ENCODE measurements around the gene CMSS1.
A peak's percentile ranks its signal among the peaks of the same experiment; 100 is the strongest.

The CMSS1 gene

DNA sequence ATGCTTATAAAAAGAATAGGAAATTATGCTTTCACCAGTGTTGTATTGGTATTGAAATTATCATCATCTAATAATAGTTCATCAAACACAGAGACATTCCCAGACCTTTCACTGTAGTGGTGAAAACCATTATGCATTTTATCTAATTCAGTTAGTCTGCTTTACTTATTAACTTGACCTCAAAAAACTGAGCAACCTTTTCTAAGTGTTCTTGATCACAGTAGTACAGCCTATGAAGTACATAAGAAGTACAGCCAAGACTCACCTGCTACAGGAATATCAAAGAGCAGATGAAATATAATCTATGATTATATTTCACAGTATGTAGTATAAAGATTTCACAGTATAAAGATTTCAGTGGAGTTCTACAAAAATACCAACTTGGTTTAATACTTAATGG, 221.4 kb downstream of the CMSS1 start:
- no peak for DNase-seq
- Histone ChIP-seq H3K27me3 (ENCODE audit: insufficient read depth, low read length, poor library complexity) (no peaks in the 10 kb centered on the region), H3K4me2 (ENCODE audit: low read length) (no peak overlapping the region)

GRCh38 chr3:100040451-100041225, 223.0 kb downstream of the CMSS1 start:
- Histone ChIP-seq H2BK120ac (ENCODE audit: low read depth, low read length) (no peak overlapping the region), H3K4me1 (ENCODE audit: control insufficient read depth, low read depth, low read length) (no peaks in the 10 kb centered on the region), H3K27me3 (ENCODE audit: insufficient read depth, low read length, poor library complexity) (no peaks in the 10 kb centered on the region), H3K4ac (ENCODE audit: low read depth, low read length) (no peak overlapping the region), H3K23ac (ENCODE audit: low read length) (no peak overlapping the region), H3K4me3 (ENCODE audit: low read length) (no peak overlapping the region), H3K9ac (ENCODE audit: low read length) (no peak overlapping the region), H2AK5ac (ENCODE audit: low read length) (no peak overlapping the region), H3K36me3 (ENCODE audit: control insufficient read depth, insufficient read depth, low read length) (no peaks in the 10 kb centered on the region), H3K56ac (ENCODE audit: low read length) (no peak overlapping the region), H2BK15ac (replicated peaks; ENCODE audit: low read depth) (no peak overlapping the region), H4K5ac (ENCODE audit: low read length) (no peak overlapping the region), H3K27ac (ENCODE audit: low read depth, low read length) (no peak overlapping the region), H4K8ac (ENCODE audit: low read depth, low read length) (no peak overlapping the region), H2BK5ac (ENCODE audit: low read length) (no peak overlapping the region), H3K79me2 (ENCODE audit: control insufficient read depth, insufficient read depth, low read length) (no peaks in the 10 kb centered on the region), H3K4me2 (ENCODE audit: low read length) (no peak overlapping the region), H3K79me1 (ENCODE audit: low read length) (no peaks in the 10 kb centered on the region), H3K18ac (ENCODE audit: low read length) (no peak overlapping the region)
- DNase-seq, result no peak
- WGBS (ENCODE audit: extremely low coverage, insufficient coverage, low lambda C conversion rate), result no CpG with 5 or more reads among the region's 3 CpGs

More for the DNA sequence above, 221.4 kb downstream of the CMSS1 start:
- Histone ChIP-seq H2BK5ac (ENCODE audit: low read length) (no peak overlapping the region), H2BK15ac (replicated peaks; ENCODE audit: low read depth) (no peak overlapping the region), H3K27ac (ENCODE audit: low read depth, low read length) (no peak overlapping the region), H3K36me3 (ENCODE audit: control insufficient read depth, insufficient read depth, low read length) (no peaks in the 10 kb centered on the region), H3K4me1 (ENCODE audit: control insufficient read depth, low read depth, low read length) (no peaks in the 10 kb centered on the region), H3K56ac (ENCODE audit: low read length) (no peak overlapping the region), H4K8ac (ENCODE audit: low read depth, low read length) (no peak overlapping the region), H3K79me2 (ENCODE audit: control insufficient read depth, insufficient read depth, low read length) (no peaks in the 10 kb centered on the region), H3K79me1 (ENCODE audit: low read length) (no peaks in the 10 kb centered on the region), H2BK120ac (ENCODE audit: low read depth, low read length) (no peak overlapping the region), H3K4me3 (ENCODE audit: low read length) (no peak overlapping the region), H3K9ac (ENCODE audit: low read length) (no peak overlapping the region), H3K18ac (ENCODE audit: low read length) (no peak overlapping the region), H3K4ac (ENCODE audit: low read depth, low read length) (no peak overlapping the region), H4K5ac (ENCODE audit: low read length) (no peak overlapping the region), H2AK5ac (ENCODE audit: low read length) (no peak overlapping the region), H3K23ac (ENCODE audit: low read length) (no peak overlapping the region)

GRCh38 chr3:100041328-100041749, 223.7 kb downstream of the CMSS1 start:
- Histone ChIP-seq H3K79me2 (ENCODE audit: control insufficient read depth, insufficient read depth, low read length) (no peaks in the 10 kb centered on the region), H3K4me2 (ENCODE audit: low read length) (no peak overlapping the region), H2BK120ac (ENCODE audit: low read depth, low read length) (no peak overlapping the region), H3K4me3 (ENCODE audit: low read length) (no peak overlapping the region), H3K27me3 (ENCODE audit: insufficient read depth, low read length, poor library complexity) (no peaks in the 10 kb centered on the region), H3K18ac (ENCODE audit: low read length) (no peak overlapping the region), H3K56ac (ENCODE audit: low read length) (no peak overlapping the region), H3K27ac (ENCODE audit: low read depth, low read length) (no peak overlapping the region), H4K8ac (ENCODE audit: low read depth, low read length) (no peak overlapping the region), H3K4me1 (ENCODE audit: control insufficient read depth, low read depth, low read length) (no peaks in the 10 kb centered on the region), H3K79me1 (ENCODE audit: low read length) (no peaks in the 10 kb centered on the region), H3K4ac (ENCODE audit: low read depth, low read length) (no peak overlapping the region), H3K36me3 (ENCODE audit: control insufficient read depth, insufficient read depth, low read length) (no peaks in the 10 kb centered on the region), H2BK15ac (replicated peaks; ENCODE audit: low read depth) (no peak overlapping the region), H2AK5ac (ENCODE audit: low read length) (no peak overlapping the region), H4K5ac (ENCODE audit: low read length) (no peak overlapping the region), H2BK5ac (ENCODE audit: low read length) (no peak overlapping the region), H3K9ac (ENCODE audit: low read length) (no peak overlapping the region), H3K23ac (ENCODE audit: low read length) (no peak overlapping the region)
- peak; percentile 58 for DNase-seq
- no CpG with 5 or more reads among the region's 1 CpG for WGBS (ENCODE audit: extremely low coverage, insufficient coverage, low lambda C conversion rate)

DNA sequence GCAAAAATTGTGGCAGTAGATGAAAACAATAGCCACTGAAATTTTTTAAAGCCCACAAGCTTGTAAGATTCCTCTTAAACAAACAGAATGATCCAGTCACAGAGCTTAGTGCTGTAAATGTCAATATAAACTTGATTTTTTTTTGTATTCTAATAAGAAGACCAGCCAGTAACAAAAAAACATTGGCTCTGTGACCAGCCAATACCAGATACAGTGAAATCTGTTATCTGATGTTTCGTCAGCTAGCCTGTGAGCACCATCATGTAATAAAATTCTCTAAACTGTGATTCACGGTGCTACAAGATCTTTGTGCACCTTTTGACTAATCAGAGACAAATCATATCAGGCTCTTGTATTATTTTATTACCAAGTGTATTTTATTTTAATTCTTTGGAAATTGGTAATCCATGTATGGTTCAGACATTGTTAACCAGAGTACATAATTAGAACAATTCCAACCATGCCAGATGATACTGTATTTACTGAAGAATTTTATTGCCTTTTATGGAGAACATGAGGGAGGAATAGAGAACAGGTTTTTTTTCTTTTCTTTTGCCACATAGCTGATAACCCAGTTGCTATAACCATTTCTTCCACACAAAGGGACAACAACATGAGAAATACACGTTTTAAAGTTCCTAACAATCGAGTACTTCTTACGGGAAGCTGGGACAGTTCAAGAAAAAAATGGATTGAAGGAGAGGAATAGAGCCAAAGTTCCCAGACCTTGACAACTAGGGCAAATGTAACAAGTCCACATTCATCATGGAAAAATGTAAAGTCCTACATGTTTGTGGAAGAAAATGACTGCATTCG, 224.7 kb downstream of the CMSS1 start:
- Histone ChIP-seq H4K5ac (ENCODE audit: low read length) (no peak overlapping the region), H3K4ac (ENCODE audit: low read depth, low read length) (no peak overlapping the region), H4K8ac (ENCODE audit: low read depth, low read length) (no peak overlapping the region), H3K4me2 (ENCODE audit: low read length) (no peak overlapping the region), H3K9ac (ENCODE audit: low read length) (no peak overlapping the region), H3K4me1 (ENCODE audit: control insufficient read depth, low read depth, low read length) (no peaks in the 10 kb centered on the region), H3K79me1 (ENCODE audit: low read length) (no peaks in the 10 kb centered on the region), H3K79me2 (ENCODE audit: control insufficient read depth, insufficient read depth, low read length) (no peaks in the 10 kb centered on the region), H3K18ac (ENCODE audit: low read length) (no peak overlapping the region), H3K36me3 (ENCODE audit: control insufficient read depth, insufficient read depth, low read length) (no peaks in the 10 kb centered on the region), H2BK5ac (ENCODE audit: low read length) (no peak overlapping the region), H2BK15ac (replicated peaks; ENCODE audit: low read depth) (no peak overlapping the region), H3K27me3 (ENCODE audit: insufficient read depth, low read length, poor library complexity) (no peaks in the 10 kb centered on the region), H2AK5ac (ENCODE audit: low read length) (no peak overlapping the region), H3K56ac (ENCODE audit: low read length) (no peak overlapping the region), H3K4me3 (ENCODE audit: low read length) (no peak overlapping the region), H2BK120ac (ENCODE audit: low read depth, low read length) (no peak overlapping the region), H3K23ac (ENCODE audit: low read length) (no peak overlapping the region), H3K27ac (ENCODE audit: low read depth, low read length) (no peak overlapping the region)
- DNase-seq, result no peak
- WGBS (ENCODE audit: extremely low coverage, insufficient coverage, low lambda C conversion rate), result no CpG with 5 or more reads among the region's 6 CpGs

- no peak overlapping the region for H3K4me2 ChIP-seq (ENCODE audit: low read length)
- no peak overlapping the region for H2BK120ac ChIP-seq (ENCODE audit: low read depth, low read length)
- no peak overlapping the region for H3K9ac ChIP-seq (ENCODE audit: low read length)
- no peak overlapping the region for H3K18ac ChIP-seq (ENCODE audit: low read length)
- DNase-seq, result no peak
- H3K27ac ChIP-seq (ENCODE audit: low read depth, low read length), result no peak overlapping the region
- H3K23ac ChIP-seq (ENCODE audit: low read length), result no peak overlapping the region
- no peak overlapping the region for H2AK5ac ChIP-seq (ENCODE audit: low read length)
- no peak overlapping the region for H4K5ac ChIP-seq (ENCODE audit: low read length)
- H3K79me2 ChIP-seq (ENCODE audit: control insufficient read depth, insufficient read depth, low read length), result no peaks in the 10 kb centered on the region
- no peaks in the 10 kb centered on the region for H3K79me1 ChIP-seq (ENCODE audit: low read length)
- H3K56ac ChIP-seq (ENCODE audit: low read length), result no peak overlapping the region
- H3K27me3 ChIP-seq (ENCODE audit: insufficient read depth, low read length, poor library complexity), result no peaks in the 10 kb centered on the region
- no peaks in the 10 kb centered on the region for H3K4me1 ChIP-seq (ENCODE audit: control insufficient read depth, low read depth, low read length)
- no peak overlapping the region for H3K4me3 ChIP-seq (ENCODE audit: low read length)
- no peaks in the 10 kb centered on the region for H3K36me3 ChIP-seq (ENCODE audit: control insufficient read depth, insufficient read depth, low read length)
- H2BK5ac ChIP-seq (ENCODE audit: low read length), result no peak overlapping the region
- no CpG with 5 or more reads among the region's 1 CpG for WGBS (ENCODE audit: extremely low coverage, insufficient coverage, low lambda C conversion rate)
- H3K4ac ChIP-seq (ENCODE audit: low read depth, low read length), result no peak overlapping the region
- H4K8ac ChIP-seq (ENCODE audit: low read depth, low read length), result no peak overlapping the region
- no peak overlapping the region for H2BK15ac ChIP-seq (replicated peaks; ENCODE audit: low read depth)
Observed at GRCh38 chr3:100043271-100043670, 225.6 kb downstream of the CMSS1 start.
